Neutrophil (primary cell): ENCODE measurements around the gene THAP9.
A peak's percentile ranks its signal among the peaks of the same experiment; 100 is the strongest.

ENCODE experiments used
- H3K27ac ChIP-seq: fragments of 200-600 bp; sonication (generic); 2 replicates; pipeline ENCODE4 v1.5.1; 2016; ENCODE audit warnings: mild to moderate bottlenecking, moderate library complexity
- H3K27me3 ChIP-seq: fragments of 200-600 bp; sonication (generic); 2 replicates; pipeline ENCODE4 v1.6.0; 2016; ENCODE audit warnings: mild to moderate bottlenecking
- H3K36me3 ChIP-seq: fragments of 200-600 bp; sonication (generic); 2 replicates; pipeline ENCODE4 v1.5.1; 2017
- H3K4me1 ChIP-seq, 2 experiments: fragments of 200-600 bp in 1 of 2; sonication (generic) in 1 of 2; 1 replicate in 1 of 2; 2 replicates in 1 of 2; pipeline versions ENCODE4 v1.5.1 to v1.6.1; 2013 to 2016; ENCODE audit warnings: low read depth in 1 of 2, low read length in 1 of 2, mild to moderate bottlenecking in 1 of 2, moderate library complexity in 1 of 2; ENCODE audit not compliant: control insufficient read depth in 1 of 2, insufficient read depth in 1 of 2
- H3K4me3 ChIP-seq, 2 experiments: fragments of 200-600 bp in 1 of 2; sonication (generic) in 1 of 2; 1 replicate in 1 of 2; 2 replicates in 1 of 2; pipeline ENCODE4 v1.5.1; 2013 to 2016; ENCODE audit warnings: low read depth in 1 of 2, low read length in 1 of 2, mild to moderate bottlenecking in 1 of 2, moderate library complexity in 1 of 2
- H3K9me3 ChIP-seq: fragments of 200-600 bp; sonication (generic); 2 replicates; pipeline ENCODE4 v1.5.1; 2016
- CTCF ChIP-seq: fragments of 200-600 bp; sonication (generic); IDR thresholded peaks from 2 replicates; pipeline ENCODE4 v1.5.1; 2016; ENCODE audit warnings: antibody characterized with exemption

Gene THAP9

GRCh38 chr4:82891707-82892466, 8.6 kb upstream of the THAP9 start:
- Histone ChIP-seq H3K9me3 (no peaks in the 10 kb centered on the region), H3K27ac (peak overlapping the region; percentile 93), H3K27me3 (no peaks in the 10 kb centered on the region), H3K4me3 (peak overlapping the region; percentile 84 to 93), H3K36me3 (peaks cover 21% of the 10 kb centered on the region), H3K4me1 (peaks cover 26 to 28% of the 10 kb centered on the region in 2 experiments)
- no peak for TF ChIP-seq CTCF

- Histone ChIP-seq H3K9me3 (no peaks in the 10 kb centered on the region), H3K36me3 (peaks cover 21% of the 10 kb centered on the region), H3K4me1 (peaks cover 28 to 30% of the 10 kb centered on the region in 2 experiments), H3K27ac (peak overlapping the region; percentile 93), H3K4me3 (no peak overlapping the region), H3K27me3 (no peaks in the 10 kb centered on the region)
- no peak for TF ChIP-seq CTCF
Observed at GRCh38 chr4:82892467-82892802, 8.1 kb upstream of the THAP9 start.

GRCh38 chr4:82893942-82894341, 6.6 kb upstream of the THAP9 start:
- H3K27me3 ChIP-seq = no peaks in the 10 kb centered on the region
- TF ChIP-seq CTCF = no peak
- peaks cover 21% of the 10 kb centered on the region for H3K36me3 ChIP-seq
- no peak overlapping the region for H3K27ac ChIP-seq
- H3K4me1 ChIP-seq = peaks cover 38 to 45% of the 10 kb centered on the region in 2 experiments
- H3K4me3 ChIP-seq = no peak overlapping the region
- H3K9me3 ChIP-seq = no peaks in the 10 kb centered on the region

GRCh38 chr4:82896755-82897154, 3.8 kb upstream of the THAP9 start:
- Histone ChIP-seq H3K9me3 (no peaks in the 10 kb centered on the region), H3K4me1 (peaks cover 33 to 42% of the 10 kb centered on the region in 2 experiments), H3K27ac (no peak overlapping the region), H3K4me3 (no peak overlapping the region), H3K27me3 (no peaks in the 10 kb centered on the region), H3K36me3 (peaks cover 21% of the 10 kb centered on the region)
- TF ChIP-seq CTCF = no peak

- Histone ChIP-seq H3K27ac (peak overlapping the region; percentile 98), H3K9me3 (no peaks in the 10 kb centered on the region), H3K27me3 (no peaks in the 10 kb centered on the region), H3K4me3 (peak overlapping the region; percentile 81 to 97), H3K36me3 (peaks cover 14% of the 10 kb centered on the region), H3K4me1 (peaks cover 31 to 40% of the 10 kb centered on the region in 2 experiments)
- peak; percentile 21 for TF ChIP-seq CTCF
Observed at GRCh38 chr4:82898322-82899243, 2.0 kb upstream of the THAP9 start.
